DND-41 (cell line): ENCODE data around the gene ACSL3.
"Not testable (repeated sequence)": the region's sequence is repeated elsewhere in the genome, so short reads cannot be mapped to it uniquely, and the experiment has no call there.

Experiments
- ATAC-seq: fragments of 200-7000 bp; cut with Tn5 transposase; 3 replicates; pipeline ENCODE4 v1.9.1; 2021; ENCODE audit warnings: low read depth; ENCODE audit not compliant: insufficient read depth
- DNase-seq: peaks from one replicate; pipeline ENCODE4 v3.0.0-alpha.2; 2020
- H2AFZ ChIP-seq: 2 replicates; pipeline ENCODE4 v1.6.0; 2012; ENCODE audit warnings: low read depth, low read length
- H3K27ac ChIP-seq: 2 replicates; pipeline ENCODE4 v1.5.1; 2012; ENCODE audit warnings: low read length, inconsistent platforms
- H3K27me3 ChIP-seq: fragments of 200-600 bp; sonication (generic); 2 replicates; pipeline ENCODE4 v1.6.0; 2012; ENCODE audit warnings: low read length, mild to moderate bottlenecking, inconsistent platforms; ENCODE audit not compliant: insufficient read depth, poor library complexity
- H3K36me3 ChIP-seq: 2 replicates; pipeline ENCODE4 v1.5.1; 2012; ENCODE audit warnings: low read length, inconsistent platforms; ENCODE audit not compliant: insufficient read depth
- H3K4me1 ChIP-seq: 2 replicates; pipeline ENCODE4 v1.5.1; 2012; ENCODE audit warnings: mild to moderate bottlenecking, low read length; ENCODE audit not compliant: insufficient read depth
- H3K4me2 ChIP-seq: 2 replicates; pipeline ENCODE4 v1.6.0; 2012; ENCODE audit warnings: mild to moderate bottlenecking, moderate library complexity, low read length, inconsistent platforms; ENCODE audit not compliant: insufficient read depth
- H3K4me3 ChIP-seq, 2 experiments: fragments of 200-600 bp in 1 of 2; shearing (Covaris generic) in 1 of 2; 2 replicates each; pipeline ENCODE4 v1.5.1; 2012 to 2016; ENCODE audit warnings: inconsistent platforms in 2 of 2, low read length in 2 of 2, mild to moderate bottlenecking in 2 of 2, low read depth in 1 of 2, moderate library complexity in 1 of 2
- H3K79me2 ChIP-seq: 2 replicates; pipeline ENCODE4 v1.6.0; 2012; ENCODE audit warnings: low read length, inconsistent platforms; ENCODE audit not compliant: insufficient read depth
- H3K9ac ChIP-seq: 2 replicates; pipeline ENCODE4 v1.6.0; 2012; ENCODE audit warnings: low read depth, mild to moderate bottlenecking, inconsistent platforms, low read length, moderate library complexity
- H3K9me3 ChIP-seq: 2 replicates; pipeline ENCODE4 v1.5.1; 2012; ENCODE audit warnings: low read length, moderate library complexity, mild to moderate bottlenecking, inconsistent platforms; ENCODE audit not compliant: insufficient read depth, severe bottlenecking
- H4K20me1 ChIP-seq: 2 replicates; pipeline ENCODE4 v1.6.0; 2012; ENCODE audit warnings: low read length; ENCODE audit not compliant: insufficient read depth
- EZH2 ChIP-seq: IDR thresholded peaks from 3 replicates; pipeline ENCODE4 v1.6.1; 2012; ENCODE audit warnings: borderline replicate concordance, low read depth, mild to moderate bottlenecking, moderate library complexity, low read length, inconsistent platforms; ENCODE audit not compliant: severe bottlenecking
- TF ChIP-seq, protein P1 (sequence below): IDR thresholded peaks from 2 replicates; pipeline ENCODE4 v1.5.1; 2012; ENCODE audit warnings: borderline replicate concordance, low read length, moderate library complexity, mild to moderate bottlenecking; ENCODE audit not compliant: poor library complexity, severe bottlenecking; ENCODE audit errors: extremely low read depth

Gene ACSL3

DNA sequence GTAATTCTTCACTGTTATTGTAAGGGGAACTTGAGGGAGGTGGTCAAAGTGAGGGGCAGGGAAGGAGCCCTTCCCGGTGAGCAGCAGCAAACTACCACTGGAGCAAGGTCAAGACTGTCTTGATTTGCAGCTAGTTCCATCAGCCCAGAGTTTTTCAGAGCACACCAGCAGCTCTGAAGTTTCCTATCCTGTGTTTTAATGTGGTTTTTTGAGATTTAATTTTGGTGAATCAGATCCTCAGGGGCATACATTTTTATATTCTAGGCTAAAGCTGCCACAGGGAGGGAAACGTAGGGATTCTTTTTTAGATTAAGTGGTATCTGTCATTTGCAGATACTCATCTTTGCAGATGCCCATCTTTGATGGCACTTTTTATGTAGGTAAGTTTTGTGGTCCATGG lies 124.1 kb downstream of the ACSL3 start:
- H3K9me3 ChIP-seq: peaks cover under 1% of the 10 kb centered on the region
- DNase-seq (no peak), ATAC-seq (no peak)
- no peak overlapping the region for H3K27ac ChIP-seq
- no peaks in the 10 kb centered on the region for H3K27me3 ChIP-seq
- no peak overlapping the region for H2AFZ ChIP-seq
- H3K9ac ChIP-seq: no peak overlapping the region
- no peaks in the 10 kb centered on the region for H3K4me1 ChIP-seq
- H3K4me3 ChIP-seq: no peak overlapping the region
- no peaks in the 10 kb centered on the region for H3K79me2 ChIP-seq
- H4K20me1 ChIP-seq: no peaks in the 10 kb centered on the region
- no peak overlapping the region for H3K4me2 ChIP-seq
- TF ChIP-seq, protein P1, sequence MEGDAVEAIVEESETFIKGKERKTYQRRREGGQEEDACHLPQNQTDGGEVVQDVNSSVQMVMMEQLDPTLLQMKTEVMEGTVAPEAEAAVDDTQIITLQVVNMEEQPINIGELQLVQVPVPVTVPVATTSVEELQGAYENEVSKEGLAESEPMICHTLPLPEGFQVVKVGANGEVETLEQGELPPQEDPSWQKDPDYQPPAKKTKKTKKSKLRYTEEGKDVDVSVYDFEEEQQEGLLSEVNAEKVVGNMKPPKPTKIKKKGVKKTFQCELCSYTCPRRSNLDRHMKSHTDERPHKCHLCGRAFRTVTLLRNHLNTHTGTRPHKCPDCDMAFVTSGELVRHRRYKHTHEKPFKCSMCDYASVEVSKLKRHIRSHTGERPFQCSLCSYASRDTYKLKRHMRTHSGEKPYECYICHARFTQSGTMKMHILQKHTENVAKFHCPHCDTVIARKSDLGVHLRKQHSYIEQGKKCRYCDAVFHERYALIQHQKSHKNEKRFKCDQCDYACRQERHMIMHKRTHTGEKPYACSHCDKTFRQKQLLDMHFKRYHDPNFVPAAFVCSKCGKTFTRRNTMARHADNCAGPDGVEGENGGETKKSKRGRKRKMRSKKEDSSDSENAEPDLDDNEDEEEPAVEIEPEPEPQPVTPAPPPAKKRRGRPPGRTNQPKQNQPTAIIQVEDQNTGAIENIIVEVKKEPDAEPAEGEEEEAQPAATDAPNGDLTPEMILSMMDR: no peak
- H3K36me3 ChIP-seq: no peaks in the 10 kb centered on the region

DNA sequence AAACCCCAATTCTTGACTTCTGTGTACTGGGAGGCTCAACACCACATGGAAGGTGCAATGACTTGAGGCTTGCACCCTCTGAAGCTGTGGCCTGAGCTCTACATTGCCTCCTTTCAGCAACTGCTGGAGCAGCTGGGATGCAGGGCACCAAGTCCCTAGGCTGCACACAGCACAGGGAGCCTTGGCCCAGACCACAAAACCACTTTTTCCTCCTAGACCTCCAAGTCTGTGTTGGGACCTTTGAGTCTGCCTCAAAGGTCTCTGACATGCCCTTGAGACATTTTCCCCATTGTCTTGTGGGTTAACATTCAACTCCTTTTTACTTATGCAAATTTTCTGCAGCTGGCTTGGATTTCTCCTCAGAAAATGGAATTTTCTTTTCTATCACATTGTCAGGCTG lies 128.6 kb downstream of the ACSL3 start:
- Histone ChIP-seq H3K27ac (no peak overlapping the region), H2AFZ (no peak overlapping the region)
- DNase-seq: no peak

DNA sequence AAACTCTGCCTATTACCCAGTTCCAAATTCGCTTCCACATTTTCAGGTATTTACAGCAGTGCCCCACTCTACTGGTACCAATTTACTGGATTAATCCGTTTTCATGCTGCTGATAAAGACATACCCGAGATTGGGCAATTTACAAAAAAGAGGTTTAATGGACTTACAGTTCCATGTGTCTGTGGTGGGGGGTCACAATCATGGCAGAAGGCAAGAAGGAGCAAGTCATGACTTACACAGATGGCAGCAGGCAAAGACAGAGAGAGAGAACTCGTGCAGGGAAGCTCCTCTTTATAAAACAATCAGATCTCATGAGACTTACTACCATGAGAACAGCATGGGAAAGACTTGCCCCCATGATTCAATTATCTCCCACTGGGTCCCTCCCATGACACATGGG lies 129.4 kb downstream of the ACSL3 start:
- not testable (repeated sequence) for H3K4me2 ChIP-seq, ATAC-seq, H3K4me3 ChIP-seq, H3K27me3 ChIP-seq, H2AFZ ChIP-seq, H3K9ac ChIP-seq, H3K4me1 ChIP-seq, H3K79me2 ChIP-seq, H4K20me1 ChIP-seq, H3K9me3 ChIP-seq, H3K36me3 ChIP-seq, DNase-seq, H3K27ac ChIP-seq

More for the DNA sequence above, 128.6 kb downstream of the ACSL3 start:
- no peaks in the 10 kb centered on the region for H3K4me1 ChIP-seq
- no peaks in the 10 kb centered on the region for H3K79me2 ChIP-seq
- no peaks in the 10 kb centered on the region for H3K27me3 ChIP-seq
- no peaks in the 10 kb centered on the region for H3K36me3 ChIP-seq
- H4K20me1 ChIP-seq: no peaks in the 10 kb centered on the region
- TF ChIP-seq EZH2: no peak
- TF ChIP-seq, protein P1: no peak
- H3K4me3 ChIP-seq: no peak overlapping the region
- H3K9me3 ChIP-seq: peaks cover 4% of the 10 kb centered on the region
- peak; percentile 29; the same call in 1 of the 3 replicates for ATAC-seq
- no peak overlapping the region for H3K9ac ChIP-seq
- H3K4me2 ChIP-seq: no peak overlapping the region

DNA sequence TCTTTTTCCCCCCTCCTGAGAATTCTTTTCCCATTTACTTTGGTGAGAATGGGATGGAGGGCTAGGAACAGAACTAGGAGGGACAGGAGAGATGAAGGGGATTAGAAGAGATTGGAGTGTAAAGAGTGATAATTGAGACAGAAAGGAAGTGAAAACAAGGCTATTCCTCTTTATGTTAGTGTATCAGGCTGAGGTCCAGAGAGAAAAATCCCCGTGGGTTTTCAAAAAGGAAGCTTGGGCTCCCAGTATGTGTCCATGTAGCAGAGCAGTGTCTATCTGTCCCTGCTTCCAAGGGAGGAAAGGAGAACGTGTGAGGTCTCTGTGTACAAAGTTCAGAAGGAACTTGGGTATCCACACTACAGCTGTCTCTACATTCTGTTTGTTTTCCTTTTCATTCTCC lies 131.3 kb downstream of the ACSL3 start:
- no peaks in the 10 kb centered on the region for H4K20me1 ChIP-seq

More for the DNA sequence above, 131.3 kb downstream of the ACSL3 start:
- no peak overlapping the region for H3K27ac ChIP-seq
- TF ChIP-seq, protein P1: no peak
- no peak for TF ChIP-seq EZH2
- peaks cover 4% of the 10 kb centered on the region for H3K9me3 ChIP-seq
- no peaks in the 10 kb centered on the region for H3K4me1 ChIP-seq
- no peaks in the 10 kb centered on the region for H3K79me2 ChIP-seq
- H3K27me3 ChIP-seq: no peaks in the 10 kb centered on the region
- H3K4me2 ChIP-seq: no peak overlapping the region
- H3K4me3 ChIP-seq: no peak overlapping the region
- no peak for DNase-seq
- no peak for ATAC-seq
- no peak overlapping the region for H2AFZ ChIP-seq
- no peaks in the 10 kb centered on the region for H3K36me3 ChIP-seq
- no peak overlapping the region for H3K9ac ChIP-seq
